ENCODE results near the gene THTPA.
"Not testable (repeated sequence)": the region's sequence is repeated elsewhere in the genome, so short reads cannot be mapped to it uniquely, and the experiment has no call there.

Gene THTPA

DNA sequence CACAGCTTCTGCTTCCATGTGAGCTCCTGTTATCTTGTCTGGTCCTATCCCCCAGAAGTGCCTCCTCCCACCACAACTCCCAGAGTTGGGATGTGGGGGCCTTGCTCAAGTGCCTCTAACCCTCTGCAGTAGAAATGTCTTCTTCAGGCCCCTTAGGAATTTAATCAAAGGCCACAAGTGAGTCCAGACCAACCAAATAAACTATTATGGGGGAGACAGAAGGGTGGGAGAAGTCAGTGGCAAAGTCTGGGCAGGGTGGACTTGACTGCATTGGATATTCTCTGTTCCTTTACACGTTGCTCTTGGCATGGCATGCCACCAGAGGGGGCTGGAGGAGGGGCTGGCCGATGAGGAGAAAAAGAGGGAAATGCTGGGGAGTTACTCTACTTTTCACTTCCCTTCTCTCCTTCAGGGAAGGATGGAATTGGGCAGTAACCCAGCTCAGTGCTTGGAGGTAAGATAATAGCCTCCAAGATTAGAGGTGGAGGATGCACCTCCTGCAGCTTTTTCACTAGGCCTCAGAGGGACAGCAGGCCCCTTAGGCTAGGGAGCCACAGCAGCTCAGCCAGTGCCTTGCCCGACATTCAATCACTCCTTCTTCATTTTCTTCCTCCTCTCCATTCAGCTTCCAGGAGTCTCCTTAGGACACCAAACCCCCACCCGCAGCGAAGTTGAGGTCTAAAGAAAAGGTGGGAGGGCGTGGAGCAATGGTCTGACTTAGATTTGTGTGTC lies 12.7 kb downstream of the THTPA start:
- DNase-seq = no peak

DNA sequence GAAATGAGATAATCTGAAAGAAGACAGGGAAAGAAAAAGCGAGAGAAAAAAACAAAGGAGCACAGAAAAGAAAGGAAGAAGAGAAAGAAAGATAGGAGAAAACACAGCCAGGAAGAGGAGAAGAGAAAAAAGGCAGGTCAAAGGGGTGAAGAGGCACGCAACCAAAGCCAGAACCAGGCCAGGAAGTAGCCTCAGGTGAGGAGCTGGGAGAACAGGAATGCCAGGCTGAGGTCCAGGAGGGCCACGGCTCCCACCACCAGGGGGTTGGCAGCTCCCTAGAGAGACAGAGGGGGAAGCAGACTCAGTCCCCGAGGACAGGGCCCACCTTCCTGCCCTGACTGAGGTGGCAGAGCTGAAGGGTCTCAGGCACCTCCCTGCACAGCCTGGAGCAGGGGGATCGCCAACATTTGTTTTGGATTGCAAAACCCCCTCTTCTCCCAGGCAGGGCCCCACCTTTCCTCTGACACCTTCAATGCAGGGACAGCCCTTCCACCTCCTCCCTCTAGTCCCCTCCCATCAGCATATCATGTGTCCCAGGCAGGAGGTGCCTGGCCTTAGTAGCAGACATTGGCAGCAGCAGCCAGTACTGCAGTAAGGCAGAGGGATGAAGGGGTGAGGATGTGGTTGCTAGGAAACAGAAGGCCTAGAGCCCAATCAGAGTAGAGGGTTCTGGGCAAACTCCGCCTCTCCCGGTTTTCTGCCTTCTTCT lies 13.5 kb downstream of the THTPA start:
- DNase-seq = no peak

DNA sequence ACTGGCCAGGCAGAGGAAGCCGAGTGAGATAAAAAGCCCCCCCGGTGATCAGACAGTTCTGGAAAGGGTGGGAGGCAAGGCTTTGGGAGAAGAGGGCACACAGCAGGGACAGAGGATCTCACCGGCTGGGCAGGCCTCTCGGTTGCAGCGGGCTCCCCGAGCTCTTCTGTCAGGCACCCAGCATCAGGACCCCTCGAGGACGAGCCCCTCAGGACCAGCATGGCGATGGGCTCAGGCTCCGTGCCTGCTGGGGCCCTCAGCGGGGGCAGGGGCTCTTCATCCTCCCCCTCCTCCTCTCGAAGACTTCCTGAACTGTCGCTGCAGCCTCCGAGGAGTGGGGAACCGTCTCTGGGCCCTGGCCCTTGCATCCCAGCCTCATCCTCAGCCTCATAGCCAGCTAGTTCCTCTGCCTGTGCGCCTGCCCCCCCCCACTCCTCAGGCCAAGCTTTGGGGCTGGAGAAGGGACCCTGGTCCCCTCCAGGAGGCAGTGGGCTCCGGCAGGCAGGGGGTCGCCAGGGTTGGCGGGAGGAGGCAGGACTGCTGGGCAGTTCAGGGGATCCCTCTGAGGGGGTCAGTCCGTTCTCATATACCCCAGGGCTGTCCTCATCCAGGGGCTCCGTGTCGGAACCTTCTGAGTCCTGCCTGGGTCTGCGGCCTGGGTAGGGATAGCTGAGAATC lies 14.9 kb downstream of the THTPA start:
- DNase-seq = no peak

DNA sequence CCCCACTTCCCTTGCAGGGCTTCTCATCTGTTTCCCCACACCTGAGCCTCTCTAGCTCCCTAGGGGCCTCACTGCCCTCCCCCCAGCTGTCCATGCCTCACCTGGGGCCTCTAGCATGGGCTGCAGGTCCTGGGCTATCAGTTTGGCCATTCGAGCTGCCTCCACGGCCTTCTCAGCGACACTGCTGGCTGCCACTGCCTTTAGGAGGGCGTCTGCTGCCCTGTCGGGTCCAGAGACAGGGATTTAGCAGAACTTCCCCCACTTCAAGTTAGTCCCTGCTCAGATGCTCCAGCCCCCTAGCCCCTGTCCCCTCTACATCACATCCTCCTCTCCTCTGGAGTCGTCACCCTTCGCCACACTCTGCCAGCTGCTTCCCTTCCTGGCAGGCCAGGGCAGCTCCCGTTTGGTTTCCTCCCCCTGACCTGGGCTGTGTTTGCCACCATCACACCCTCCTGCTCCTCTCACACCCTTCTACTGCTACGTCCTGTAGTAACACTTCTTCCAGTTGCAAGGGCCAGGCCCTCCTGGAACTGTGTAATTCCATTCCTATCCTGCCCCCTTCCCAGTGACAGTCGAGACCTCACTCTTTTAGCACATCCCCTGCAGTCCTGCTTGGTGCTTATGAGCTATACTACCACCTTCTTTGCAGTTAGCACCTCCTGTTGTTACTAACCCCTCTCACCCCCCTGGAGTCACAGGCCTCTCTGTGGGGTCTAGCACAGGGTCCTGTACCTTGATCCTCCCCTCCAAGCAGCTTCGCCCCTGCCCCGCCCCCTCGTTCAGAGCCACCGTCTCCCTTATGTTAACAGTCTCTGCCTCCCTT lies 15.8 kb downstream of the THTPA start:
- DNase-seq = no peak

DNA sequence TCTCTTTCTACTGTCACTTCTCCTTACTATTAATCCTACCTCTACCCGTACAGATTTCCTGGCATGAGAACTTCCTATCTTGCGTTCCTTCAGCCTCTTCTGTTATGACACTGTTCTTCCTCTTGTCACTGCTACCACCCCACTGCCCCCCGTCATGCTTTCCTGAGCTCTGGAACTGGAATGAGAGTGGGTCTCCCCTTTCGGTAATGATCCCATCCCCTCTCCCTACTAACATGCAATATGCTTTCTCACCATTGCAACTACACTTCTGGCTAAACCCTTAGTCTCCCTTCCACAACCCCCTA lies 16.4 kb downstream of the THTPA start:
- no peak for DNase-seq

DNA sequence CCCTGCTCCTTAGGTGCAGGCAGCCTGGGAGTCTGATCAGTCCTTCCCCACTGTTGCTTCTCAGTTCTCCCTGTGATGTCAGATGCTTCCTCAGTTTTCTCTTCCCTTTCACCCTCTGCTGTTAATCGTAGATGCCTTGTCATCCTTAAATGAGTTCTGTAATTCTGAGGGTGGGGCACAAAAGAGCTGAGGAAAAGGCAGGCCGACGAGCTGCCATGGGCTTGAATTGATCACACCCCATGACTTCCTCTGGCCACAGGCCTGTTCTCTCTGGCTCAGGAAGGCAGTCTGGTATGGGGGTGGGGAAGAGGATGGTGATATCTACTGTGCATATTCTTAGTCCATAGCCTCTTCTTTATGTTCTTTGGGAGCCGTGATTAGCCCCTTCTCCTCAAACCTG lies 16.8 kb downstream of the THTPA start:
- no peak for DNase-seq

DNA sequence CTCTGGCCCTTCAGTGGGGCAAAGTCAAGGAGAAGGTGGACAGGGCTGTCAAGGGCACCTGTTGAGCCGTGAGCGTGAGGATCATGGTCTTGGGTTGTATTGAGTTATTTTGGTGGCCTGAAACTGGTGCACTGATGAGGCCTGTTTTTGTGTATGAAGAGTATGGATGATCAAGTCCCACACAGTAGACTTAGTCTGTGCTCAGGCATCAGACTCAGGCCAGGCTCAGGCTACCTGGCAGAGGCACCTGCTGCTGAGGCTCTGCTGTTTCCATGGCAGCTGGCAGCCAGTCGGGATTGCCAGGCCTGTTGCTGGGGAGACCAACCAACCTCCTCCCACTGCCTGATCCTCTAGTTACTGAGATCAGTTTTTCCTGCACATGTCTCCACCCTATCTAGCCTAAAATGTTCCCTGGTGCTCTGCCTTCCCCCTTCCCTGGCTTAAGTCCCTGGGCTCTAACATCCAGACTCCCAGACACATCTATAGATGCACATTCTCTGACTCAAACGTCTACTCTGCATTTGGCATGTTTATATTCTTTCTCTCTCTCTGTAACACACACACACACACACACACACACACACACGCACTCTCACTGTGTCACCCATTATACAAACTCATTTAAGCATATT lies 17.4 kb downstream of the THTPA start:
- DNase-seq = no peak

DNA sequence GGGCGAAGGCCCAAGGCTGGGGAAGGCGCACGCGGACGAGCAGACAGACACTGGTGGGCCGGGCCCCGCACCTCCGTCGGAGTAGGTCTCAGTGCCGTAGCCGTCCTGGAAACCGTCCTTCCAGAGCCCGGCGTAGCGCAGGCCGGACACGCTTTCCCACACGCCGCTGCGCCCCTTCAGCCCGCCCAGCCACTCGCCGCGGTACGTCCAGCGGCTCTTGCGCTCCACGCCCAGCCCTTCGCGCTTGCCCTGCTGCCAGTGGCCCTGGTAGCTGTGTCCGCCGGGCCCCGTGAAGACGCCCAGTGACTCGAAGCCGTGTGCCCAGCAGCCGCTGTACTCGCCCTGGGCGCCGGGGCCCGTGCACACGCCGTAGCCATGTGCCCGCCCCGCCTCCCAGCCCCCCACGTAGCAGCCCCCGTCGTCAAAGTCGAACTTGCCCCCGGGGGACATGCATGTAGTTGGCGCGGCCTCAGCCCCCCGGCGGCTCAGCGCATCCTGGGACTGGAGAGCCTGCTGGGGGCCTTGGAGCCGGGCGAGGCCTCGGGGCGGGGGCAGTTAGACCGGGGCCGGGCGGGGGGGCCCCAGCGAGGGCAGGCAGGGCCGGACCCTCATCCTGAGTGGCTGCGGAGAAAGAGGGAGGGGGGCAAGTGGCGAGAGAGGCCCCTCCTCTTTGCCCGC lies 21.1 kb downstream of the THTPA start:
- no peak for DNase-seq

DNA sequence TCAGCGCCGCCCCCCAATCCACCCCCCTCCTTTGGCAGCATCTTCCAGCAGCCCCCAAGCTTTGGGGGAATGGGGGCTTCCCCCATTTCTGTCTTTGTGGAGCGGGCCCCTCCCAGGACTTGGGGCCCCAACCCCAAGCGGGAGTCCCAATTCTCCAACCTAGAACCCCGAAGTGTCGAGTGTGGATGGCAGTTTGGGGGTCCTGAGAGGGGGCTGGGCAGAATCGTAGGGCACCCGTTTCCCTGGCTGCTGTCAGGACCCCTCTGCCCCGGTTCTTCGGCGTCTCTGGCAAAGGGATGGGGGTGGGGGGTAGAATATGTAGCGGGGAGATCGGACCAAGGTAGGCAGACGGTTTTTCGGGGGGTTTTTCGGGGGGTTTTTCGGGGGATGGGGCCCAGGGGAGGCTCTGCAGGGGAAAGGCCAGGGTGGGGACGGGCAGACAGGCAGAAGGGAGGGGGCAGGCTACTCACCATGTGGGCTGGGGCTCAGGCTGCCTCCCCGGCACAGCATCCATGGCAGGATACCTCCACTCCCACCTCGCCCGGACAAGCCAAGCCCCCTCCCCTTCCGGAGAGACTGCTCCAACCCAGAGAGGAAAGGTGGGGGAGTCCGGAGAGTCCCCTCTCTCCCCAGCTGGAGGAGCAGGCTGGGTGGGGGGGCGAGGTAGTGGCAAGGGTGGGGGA lies 21.8 kb downstream of the THTPA start:
- no peak for DNase-seq

DNA sequence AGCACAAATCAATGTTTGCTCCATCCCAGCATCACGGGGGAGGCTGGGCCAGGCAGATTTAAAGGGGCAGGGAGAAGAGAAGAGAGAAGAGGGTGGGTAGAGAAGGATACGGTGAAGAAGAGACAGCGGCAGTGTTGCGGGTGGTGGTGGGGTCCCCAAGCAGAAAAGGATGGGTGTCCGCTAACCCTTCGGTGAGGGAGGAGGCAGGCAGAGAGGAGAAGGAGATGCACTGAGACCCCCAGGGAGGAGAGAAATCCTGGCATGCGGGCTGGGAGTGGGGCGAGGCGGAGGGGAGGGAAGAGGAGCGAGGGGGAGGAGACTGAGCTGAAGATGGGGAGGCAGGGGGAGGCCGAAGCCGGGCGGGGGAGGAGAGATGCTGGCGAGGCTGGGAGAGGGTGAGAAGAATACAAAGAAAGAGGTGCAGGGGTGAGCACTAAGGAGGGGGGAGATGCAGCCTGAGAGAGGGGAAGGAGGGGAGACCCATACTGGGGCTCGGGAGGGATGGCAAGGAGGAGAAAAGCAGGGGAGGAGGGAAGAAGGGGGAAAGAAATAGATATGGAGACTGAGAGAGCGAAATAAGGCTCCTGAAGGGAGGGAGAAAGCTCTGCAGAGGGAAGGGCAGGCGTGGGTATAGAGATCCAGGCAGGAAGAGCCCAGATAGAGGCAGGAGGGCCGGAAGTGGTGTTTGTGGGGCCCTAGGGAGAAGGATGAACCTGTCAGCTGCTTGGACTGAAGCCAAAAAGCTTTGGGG lies 22.7 kb downstream of the THTPA start, which contains the start of gene JPH4:
JPH4 (minus strand) TSS at position 231 of the 751 bp plus-strand sequence. CDS start 1,337 bp downstream, outside the sequence.
- no peak for DNase-seq

DNA sequence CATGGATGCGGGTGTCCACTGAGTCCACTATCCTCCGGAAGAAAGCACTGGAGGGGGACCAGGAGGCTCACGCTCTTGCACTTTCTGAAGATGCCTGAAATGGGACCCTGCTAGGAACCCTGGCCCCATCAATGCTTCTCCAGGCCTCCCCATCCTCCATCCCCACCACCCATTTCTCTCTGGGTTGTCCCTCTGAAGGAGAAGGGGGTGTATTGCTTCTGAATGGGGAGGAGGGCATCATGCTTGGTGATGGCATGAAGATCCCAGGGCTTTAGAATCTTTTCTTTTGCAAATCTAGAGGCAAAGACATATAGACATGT lies 23.2 kb downstream of the THTPA start:
- DNase-seq = no peak

DNA sequence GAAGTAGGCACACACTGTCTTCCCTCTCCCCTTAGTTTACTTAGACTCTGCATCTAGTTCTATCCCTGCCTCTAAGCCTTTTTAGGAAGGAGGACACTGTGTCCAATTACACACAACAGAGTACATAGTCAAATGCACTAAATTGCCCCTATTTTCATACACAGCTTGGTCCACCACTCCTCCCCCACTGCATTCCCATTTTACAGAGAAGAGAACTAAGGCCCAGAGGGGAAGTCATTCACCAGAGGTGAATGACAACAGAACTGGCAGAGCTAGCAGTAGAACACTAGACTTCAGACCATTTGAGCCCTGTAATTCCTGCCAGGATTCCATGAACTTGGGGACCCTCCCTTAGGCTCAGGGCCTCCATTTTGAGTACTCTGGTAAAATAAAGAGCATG lies 23.7 kb downstream of the THTPA start:
- no peak for DNase-seq

DNA sequence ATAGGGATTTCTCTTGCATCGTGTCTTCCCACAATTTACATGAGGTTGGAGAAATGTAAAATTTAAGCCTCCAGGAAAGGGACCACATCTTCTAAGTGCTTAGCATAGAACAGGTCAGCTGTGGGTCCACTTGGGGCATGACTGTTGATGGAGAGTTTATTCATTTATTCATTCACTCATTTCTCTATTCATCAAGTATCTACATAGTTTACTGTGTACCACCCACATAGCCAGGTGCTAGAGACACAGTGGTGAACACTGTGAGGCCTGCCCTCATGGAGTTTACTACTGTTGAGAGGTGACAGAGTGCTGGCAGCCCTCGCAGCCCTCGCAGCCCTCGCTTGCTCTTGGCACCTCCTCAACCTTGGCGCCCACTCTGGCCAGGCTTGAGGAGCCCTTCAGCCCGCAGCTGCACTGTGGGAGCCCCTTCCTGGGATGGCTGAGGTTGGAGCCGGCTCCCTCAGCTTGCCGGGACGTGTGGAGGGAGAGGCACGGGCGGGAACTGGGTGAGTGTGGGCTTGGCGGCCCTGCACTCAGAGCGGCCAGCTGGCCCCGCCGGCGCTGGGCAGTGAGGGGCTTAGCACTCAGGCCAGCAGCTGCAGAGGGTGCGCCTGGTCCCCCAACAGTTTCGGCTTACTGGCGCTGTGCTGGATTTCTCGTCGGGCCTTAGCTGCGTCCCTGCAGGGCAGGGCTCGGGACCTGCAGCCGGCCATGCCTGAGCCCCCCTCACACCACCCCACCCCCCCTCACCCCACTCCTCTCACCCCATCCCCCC lies 24.3 kb downstream of the THTPA start:
- no peak for DNase-seq

DNA sequence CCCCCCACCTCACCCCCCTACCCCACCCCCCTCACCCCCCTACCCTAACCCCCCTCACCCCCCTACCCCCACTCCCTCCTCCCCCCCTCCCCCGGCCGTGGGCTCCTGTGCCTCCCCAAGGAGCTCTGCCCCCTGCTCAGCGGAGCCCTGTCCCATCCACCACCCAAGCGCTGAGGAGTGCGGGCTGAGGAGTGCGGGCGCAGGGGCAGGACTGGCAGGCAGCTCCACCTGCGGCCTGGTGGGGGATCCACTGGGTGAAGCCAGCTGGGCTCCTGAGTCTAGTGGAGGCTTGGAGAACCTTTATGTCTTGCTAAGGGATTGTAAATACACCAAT lies 24.8 kb downstream of the THTPA start:
- DNase-seq = no peak

DNA sequence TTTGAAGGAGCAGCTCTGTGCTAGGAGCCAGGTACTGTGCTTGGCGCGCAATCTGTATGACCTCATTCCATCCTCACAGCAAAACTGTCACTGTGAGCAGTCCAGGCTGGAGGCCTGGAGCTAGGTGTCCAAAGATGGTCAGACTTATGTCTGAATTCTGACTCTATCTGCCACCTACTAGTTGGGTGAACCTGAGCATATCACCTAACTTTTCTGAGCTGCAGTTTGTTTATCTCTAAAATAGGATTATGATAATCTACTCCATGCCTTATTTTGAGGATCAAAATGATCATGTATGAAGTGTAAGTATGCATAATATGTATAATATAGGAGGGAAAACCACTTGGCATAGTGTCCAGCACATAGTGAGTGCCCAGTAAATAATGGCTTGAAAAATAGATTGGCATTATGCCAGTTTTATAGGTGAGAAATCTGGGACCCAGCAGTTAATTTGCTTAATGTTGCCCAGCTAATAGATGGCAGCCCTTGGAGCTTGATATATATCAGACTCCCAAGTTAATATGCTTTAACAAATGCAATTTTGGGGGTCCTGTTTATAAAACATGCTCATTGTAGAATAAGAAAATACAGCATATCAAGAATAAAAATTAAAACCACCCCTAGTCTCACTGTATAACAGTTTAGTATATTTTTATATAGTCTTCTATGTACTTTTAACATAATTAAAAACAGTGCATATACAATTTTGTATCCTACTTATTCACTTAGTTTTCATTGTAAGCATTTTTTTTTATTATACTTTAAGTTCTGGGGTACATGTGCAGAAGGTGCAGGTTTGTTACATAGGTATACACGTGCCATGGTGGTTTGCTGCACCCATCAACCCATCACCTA lies 27.1 kb downstream of the THTPA start:
- no peak for DNase-seq

DNA sequence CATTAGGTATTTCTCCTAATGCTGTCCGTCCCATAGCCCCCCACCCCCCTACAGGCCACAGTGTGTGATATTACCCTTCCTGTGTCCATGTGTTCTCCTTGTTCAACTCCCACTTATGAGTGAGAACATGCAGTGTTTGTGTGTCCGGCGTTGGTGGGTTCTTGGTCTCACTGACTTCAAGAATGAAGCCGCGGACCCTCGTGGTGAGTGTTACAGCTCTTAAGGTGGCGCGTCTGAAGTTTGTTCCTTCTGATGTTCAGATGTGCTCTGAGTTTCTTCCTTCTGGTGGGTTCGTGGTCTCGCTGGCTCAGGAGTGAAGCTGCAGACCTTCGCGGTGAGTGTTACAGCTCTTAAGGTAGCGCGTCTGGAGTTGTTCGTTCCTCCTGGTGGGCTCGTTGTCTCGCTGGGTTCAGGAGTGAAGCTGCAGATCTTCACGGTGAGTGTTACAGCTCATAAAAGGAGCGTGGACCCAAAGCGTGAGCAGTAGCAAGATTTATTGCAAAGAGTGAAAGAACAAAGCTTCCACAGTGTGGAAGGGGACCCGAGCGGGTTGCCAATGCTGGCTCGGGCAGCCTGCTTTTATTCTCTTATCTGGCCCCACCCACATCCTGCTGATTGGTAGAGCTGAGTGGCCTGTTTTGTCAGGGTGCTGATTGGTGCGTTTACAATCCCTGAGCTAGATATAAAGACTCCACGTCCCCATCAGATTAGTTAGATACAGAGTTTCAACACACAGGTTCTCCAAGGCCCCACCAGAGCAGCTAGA lies 27.9 kb downstream of the THTPA start:
- DNase-seq = not testable (repeated sequence)

DNA sequence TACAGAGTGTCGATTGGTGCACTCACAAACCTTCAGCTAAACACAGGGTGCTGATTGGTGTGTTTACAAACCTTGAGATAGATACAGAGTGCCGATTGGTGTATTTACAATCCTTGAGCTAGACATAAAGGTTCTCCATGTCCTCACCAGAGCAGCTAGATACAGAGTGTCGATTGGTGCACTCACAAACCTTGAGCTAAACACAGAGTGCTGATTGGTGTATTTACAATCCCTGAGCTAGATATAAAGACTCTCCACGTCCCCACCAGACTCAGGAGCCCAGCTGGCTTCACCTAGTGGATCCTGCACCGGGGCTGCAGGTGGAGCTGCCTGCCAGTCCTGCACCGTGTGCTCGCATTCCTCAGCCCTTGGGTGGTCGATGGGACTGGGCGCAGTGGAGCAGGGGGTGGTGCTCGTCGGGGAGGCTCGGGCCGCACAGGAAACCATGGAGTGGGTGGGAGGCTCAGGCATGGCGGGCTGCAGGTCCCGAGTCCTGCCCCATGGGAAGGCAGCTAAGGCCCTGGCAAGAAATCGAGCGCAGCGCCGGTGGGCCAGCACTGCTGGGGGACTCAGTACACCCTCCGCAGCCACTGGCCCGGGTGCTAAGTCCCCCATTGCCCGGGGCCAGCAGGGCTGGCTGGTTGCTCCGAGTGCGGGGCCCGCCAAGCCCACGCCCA lies 28.6 kb downstream of the THTPA start:
- DNase-seq = not testable (repeated sequence)

Data from CD4-positive, alpha-beta T cell treated with Interleukin-17A for 1 hour (primary cell).